GM10266 (cell line): Measurements from ENCODE around the gene OR2A2.

ENCODE experiments used
- DNase-seq: peaks from one replicate; pipeline ENCODE4 v3.0.0; 2012; ENCODE audit errors: extremely low spot score
- TF ChIP-seq, protein P1 (sequence below): IDR thresholded peaks from 2 replicates; pipeline ENCODE4 v1.5.1; 2012; ENCODE audit warnings: mild to moderate bottlenecking, low read depth; ENCODE audit not compliant: control insufficient read depth, insufficient read depth; ENCODE audit errors: missing control alignments

Gene OR2A2, protein sequence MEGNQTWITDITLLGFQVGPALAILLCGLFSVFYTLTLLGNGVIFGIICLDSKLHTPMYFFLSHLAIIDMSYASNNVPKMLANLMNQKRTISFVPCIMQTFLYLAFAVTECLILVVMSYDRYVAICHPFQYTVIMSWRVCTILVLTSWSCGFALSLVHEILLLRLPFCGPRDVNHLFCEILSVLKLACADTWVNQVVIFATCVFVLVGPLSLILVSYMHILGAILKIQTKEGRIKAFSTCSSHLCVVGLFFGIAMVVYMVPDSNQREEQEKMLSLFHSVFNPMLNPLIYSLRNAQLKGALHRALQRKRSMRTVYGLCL

DNA sequence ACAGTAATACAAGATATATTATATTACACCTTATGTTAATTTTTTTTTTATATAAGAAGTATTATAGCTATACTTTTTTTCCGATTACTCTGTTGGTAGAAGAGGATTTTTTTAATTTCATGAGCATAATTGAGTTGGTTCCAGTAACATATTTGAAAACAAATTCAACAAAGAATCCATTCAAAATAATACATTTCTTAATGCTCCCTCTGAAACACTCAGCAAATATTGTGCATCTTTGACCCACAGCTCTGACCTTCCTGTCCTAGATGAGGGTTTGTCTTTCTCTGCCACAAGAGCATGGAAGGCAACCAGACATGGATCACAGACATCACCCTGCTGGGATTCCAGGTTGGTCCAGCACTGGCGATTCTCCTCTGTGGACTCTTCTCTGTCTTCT, at the start of gene OR2A2:
OR2A2 (plus strand) TSS at position 301 of the 400 bp plus-strand sequence; CDS start at position 301, 0 bp downstream.
- TF ChIP-seq, protein P1, sequence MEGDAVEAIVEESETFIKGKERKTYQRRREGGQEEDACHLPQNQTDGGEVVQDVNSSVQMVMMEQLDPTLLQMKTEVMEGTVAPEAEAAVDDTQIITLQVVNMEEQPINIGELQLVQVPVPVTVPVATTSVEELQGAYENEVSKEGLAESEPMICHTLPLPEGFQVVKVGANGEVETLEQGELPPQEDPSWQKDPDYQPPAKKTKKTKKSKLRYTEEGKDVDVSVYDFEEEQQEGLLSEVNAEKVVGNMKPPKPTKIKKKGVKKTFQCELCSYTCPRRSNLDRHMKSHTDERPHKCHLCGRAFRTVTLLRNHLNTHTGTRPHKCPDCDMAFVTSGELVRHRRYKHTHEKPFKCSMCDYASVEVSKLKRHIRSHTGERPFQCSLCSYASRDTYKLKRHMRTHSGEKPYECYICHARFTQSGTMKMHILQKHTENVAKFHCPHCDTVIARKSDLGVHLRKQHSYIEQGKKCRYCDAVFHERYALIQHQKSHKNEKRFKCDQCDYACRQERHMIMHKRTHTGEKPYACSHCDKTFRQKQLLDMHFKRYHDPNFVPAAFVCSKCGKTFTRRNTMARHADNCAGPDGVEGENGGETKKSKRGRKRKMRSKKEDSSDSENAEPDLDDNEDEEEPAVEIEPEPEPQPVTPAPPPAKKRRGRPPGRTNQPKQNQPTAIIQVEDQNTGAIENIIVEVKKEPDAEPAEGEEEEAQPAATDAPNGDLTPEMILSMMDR, result no peak

DNA sequence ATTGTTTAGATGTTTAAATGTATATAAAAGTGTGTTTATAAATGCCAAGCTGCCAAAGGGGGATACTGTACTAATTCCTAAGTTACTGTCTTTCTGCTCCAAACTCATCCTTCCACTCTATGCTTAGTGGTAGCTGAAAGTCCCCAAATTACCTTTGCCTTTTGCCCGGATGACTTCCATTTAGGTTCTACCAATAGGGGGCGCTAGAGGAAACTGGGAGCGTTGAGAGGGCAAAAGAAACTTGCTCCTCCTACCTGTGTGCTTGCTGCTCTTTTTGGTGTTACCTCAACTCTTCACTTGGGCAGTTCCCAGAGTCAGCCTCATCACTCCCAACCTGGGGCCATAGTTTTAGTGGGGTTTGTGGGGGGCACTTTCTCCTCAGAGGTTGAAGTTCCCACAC, 45.7 kb upstream of the OR2A2 start:
- TF ChIP-seq, protein P1, result peak; percentile 42
- no peak for DNase-seq

More for the DNA sequence above, at the start of gene OR2A2:
- no peak for DNase-seq

DNA sequence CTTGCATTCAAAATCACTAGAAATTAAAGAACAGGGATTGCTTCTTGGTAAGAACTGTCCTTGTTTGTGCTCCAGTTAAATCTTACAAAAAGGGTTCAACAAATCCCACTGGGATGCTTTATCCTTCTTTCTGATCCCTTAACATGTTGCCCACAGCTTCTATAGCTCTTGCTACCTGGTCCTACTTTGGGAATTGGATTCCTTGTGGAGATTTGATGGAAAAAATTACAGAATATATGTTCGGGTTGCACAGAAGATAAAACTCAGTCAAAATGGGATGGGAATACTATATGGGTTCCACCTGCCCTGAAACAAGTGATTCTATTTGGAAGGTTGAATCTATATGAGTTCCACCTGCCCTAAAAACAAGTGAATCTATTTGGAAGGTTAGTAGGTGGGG, 39.9 kb upstream of the OR2A2 start, which contains the start of gene OR2A25:
OR2A25 (plus strand) TSS at position 301 of the 400 bp plus-strand sequence. CDS start 4,409 bp downstream, outside the sequence.
- no peak for DNase-seq
- TF ChIP-seq, protein P1, result no peak

DNA sequence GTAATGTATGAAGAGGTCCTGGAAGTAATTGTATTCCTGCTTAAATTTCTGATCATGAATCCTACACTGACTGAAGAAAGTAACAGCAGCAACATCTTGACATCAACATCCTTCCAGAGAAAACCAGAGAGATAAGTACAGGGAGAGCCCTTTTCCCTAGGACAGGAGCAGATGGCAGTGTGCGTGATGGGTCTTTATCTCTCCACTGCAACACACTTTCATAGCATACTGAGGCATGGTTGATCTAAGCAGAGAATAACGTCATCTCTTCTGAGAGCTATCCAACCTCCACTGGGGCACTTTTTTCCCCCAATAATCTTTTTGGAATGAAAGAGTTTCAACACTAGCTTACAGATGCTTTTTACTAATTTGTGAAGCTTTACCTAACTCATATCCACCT, 39.4 kb upstream of the OR2A2 start:
- TF ChIP-seq, protein P1, result no peak
- DNase-seq, result no peak

DNA sequence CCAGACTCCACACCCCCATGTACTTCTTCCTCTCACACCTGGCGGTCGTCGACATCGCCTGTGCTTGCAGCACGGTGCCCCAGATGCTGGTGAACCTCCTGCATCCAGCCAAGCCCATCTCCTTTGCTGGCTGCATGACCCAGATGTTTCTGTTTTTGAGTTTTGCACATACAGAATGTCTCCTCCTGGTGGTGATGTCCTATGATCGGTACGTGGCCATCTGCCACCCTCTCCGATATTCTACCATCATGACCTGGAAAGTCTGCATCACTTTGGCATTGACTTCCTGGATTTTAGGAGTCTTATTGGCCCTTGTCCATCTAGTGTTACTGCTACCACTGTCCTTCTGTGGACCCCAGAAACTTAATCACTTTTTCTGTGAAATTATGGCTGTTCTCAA, 35.0 kb upstream of the OR2A2 start:
- TF ChIP-seq, protein P1, result no peak
- DNase-seq, result no peak

DNA sequence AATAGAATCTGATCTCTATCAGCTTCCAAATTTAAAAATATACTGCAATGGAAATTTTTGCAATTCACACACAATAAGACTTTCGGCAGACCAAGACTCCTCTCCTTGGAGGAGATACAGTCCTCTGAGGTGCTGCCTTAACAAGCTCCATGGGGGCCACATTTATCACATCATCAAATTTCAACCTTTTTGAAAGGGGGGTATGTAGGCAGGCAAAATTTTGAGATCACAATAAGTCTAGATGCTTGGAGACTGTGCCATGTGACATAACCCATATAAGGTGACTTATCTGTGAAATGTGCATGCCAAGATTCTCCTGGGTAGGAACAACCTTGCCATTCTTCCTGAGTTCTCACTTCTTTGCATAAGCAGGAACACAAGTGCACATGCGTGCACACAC, 23.4 kb upstream of the OR2A2 start, which contains the start of gene OR2A12:
OR2A12 (plus strand) TSS at position 301 of the 400 bp plus-strand sequence. CDS start 8,830 bp downstream, outside the sequence.
- DNase-seq, result no peak
- TF ChIP-seq, protein P1, result no peak

DNA sequence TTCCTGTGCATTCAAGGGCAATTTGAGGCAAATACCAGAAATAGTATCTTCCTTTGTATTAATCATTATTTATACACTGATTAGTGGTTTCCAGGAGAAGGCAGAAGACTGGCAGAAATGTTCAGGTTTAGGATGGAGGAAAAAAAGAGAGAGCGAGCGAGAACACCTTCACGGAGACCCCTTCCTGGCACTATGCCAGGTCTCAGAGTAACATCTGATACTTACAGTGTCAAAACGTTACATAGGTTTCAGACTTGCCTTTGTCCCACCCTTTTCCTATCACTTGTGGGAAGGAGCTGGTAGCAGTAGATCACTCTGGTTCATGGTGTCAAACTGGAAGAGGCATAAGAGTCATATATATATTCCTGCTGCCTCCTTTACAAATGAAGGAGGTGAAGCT, 22.7 kb upstream of the OR2A2 start:
- DNase-seq, result no peak
- TF ChIP-seq, protein P1, result no peak
